Measurements from ENCODE around the gene AOAH.

AOAH gene

GRCh38 chr7:36690514-36691187 is 33.6 kb downstream of the AOAH start:
- no peak for DNase-seq (ENCODE audit: low read depth)

- DNase-seq (ENCODE audit: low read depth): no peak
Observed at GRCh38 chr7:36690041-36690440, 34.3 kb downstream of the AOAH start.

DNA sequence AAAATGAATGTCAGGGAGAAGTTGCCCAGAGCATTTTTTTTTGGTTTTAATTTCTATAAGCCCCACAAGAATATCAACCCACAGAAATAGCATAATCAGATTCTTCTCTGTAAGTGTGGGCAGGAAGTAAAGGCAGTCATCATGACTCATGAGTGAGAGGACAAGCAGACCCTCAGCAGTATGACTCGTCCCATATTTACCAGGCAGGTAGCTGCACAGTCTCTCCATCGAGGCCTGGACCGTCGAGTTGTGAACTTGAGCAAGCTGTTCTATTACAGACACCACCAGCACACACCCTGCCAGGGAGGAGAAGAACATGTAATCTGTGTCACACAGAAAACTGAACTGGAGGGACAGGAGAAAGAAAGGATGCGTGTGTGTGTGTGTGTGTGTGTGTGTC is 37.8 kb downstream of the AOAH start:
- DNase-seq (ENCODE audit: low read depth): peak; percentile 31

DNA sequence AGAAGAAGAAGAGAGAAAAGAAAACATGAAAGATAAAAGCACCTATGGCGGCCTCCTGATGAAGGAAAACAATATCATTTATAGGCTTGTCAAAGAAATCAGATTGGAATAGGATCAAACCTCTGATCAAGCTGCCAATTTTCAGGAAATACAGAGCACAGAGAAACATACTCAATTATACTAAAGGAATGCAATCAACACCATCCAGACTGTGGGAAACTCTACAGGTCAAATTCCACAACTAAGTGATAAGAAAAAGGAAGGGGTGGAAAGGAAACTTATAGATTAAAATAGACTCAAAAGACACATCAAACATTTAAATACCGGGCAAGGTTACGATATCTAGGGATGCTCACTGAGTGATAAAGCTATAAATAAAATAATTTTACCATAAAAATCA is 39.3 kb downstream of the AOAH start:
- DNase-seq (ENCODE audit: low read depth): no peak

GRCh38 chr7:36683695-36684357 is 40.5 kb downstream of the AOAH start:
- DNase-seq (ENCODE audit: low read depth): no peak

GRCh38 chr7:36683111-36683510 is 41.2 kb downstream of the AOAH start:
- DNase-seq (ENCODE audit: low read depth): no peak

DNA sequence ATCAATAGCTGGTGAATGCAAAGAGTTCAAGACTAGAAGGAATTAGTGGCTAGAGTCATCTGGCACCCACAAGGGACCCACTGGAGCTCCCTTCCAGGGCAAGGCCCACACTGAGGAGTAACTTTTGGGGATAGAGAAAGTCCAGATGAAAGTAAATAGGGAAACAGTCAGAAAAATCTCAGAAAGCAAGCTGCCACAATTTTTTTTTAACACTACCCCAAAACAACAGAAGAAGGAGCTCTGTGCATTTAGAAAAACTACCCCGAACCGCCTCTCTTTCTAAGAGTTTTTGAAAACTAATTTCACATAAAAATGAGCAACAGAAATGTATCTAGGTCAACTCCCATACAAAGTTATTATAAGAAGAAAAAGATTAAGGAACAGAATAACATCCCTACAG is 42.2 kb downstream of the AOAH start:
- DNase-seq (ENCODE audit: low read depth): no peak

DNA sequence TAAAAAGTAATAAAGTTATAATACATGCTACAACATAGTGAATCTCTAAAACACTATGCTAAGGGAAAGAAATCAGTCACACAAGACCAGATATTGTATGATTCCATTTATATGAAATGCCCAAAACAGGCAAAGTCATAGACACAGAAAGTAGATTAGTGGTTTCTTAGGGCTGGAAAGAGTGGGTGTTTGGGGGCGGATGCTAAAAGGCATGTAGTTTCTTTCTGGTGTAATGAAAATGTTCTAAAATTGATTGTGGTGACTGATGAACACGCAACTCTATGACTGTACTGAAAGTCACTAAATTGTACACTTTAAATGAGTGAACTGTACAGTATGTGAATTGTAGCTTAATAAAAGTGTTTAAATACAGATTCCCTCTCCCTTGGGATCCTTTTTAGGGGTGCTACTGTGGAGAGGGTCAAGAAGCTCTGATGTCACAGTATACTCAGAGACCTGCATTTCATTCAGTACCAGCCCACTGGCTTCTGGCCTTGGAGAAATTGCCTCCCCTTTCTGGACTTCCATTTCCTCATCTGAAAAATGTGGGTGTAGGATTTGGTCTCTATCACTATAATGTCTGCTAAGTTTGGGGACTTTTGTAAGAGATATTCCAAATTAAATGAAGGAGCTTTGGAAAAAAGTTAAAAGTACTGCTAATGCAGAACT is 46.4 kb downstream of the AOAH start:
- DNase-seq (ENCODE audit: low read depth): peak; percentile 39

DNA sequence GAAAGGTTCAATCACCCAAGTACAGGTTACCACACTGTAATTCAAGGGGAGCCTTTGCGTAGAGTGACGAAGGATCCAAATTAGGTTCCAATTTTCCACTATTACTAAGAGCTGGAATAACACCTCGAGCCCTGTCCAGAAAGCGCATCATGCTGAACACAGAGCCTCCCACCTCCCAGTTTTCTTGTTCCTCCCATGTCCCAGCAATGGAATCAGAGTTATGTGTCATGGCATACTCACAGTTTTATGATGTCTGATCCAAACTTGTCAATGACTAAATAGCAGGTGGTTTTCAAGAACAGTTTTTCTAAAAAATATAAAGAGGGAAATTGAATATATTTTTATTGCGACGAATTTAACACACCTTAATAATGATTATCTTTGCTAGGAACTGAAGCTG is 50.6 kb downstream of the AOAH start:
- no peak for DNase-seq (ENCODE audit: low read depth)

DNA sequence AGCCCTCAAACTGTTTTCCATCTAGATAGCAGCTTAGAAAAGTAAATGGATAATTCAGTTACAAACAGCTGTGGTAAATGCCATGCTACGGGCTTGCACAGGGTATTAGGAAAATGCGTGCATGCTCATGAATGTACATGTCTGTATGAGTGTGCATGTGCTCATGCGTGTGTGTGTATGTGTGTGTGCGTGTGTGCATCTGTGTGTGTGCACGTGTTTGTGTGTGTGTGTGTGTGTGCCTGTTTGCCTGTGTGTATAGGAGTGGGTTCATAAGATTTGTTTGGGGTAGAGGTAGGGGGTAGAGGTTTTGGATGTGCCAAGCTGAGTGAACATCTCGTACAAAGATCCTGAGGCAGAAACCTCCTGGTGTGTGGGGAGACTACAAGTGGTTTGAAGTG is 52.9 kb downstream of the AOAH start:
- DNase-seq (ENCODE audit: low read depth): no peak

GRCh38 chr7:36670585-36671431 is 53.5 kb downstream of the AOAH start:
- peak; percentile 31 for DNase-seq (ENCODE audit: low read depth)

DNA sequence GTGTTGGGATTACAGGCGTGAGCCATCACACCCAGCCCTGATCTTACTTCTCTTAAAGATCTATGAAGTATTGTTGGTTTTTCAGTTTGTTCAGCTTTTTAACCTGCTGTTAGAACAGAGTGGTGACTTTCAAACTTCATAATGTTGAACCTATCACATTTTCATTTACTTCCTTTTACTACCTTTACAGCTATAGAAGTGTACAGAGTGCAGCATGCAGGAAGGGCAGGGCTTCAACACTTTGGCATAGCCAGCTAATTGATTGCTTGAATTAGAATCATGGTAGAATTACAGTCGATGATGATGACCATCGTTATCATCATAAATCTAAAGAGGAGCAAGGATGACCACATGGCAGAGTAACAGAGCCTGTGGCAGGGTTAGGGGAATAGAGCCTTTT is 55.5 kb downstream of the AOAH start:
- no peak for DNase-seq (ENCODE audit: low read depth)

- no peak for DNase-seq (ENCODE audit: low read depth)
Observed at GRCh38 chr7:36668080-36668479, 56.2 kb downstream of the AOAH start.

- no peak for DNase-seq (ENCODE audit: low read depth)
Observed at GRCh38 chr7:36667007-36667745, 57.1 kb downstream of the AOAH start.

DNA sequence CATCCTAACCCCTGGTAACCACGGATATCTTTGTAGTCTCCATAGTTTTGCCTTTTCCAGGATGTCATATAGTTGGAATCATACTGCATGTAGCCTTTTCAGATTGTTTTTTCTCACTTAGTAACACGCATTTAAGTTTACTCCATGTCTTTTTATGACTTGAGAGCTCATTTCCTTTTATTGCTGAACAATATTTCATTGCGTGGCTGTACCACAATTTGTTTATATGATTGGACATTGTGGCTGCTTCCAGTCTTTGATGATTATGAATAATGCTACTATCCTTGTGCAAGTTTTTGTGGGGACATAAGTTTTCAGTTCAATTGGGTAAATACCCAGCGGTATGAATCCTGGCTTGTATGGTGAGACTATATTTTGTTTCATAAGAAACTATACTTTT is 60.8 kb downstream of the AOAH start:
- no peak for DNase-seq (ENCODE audit: low read depth)

DNA sequence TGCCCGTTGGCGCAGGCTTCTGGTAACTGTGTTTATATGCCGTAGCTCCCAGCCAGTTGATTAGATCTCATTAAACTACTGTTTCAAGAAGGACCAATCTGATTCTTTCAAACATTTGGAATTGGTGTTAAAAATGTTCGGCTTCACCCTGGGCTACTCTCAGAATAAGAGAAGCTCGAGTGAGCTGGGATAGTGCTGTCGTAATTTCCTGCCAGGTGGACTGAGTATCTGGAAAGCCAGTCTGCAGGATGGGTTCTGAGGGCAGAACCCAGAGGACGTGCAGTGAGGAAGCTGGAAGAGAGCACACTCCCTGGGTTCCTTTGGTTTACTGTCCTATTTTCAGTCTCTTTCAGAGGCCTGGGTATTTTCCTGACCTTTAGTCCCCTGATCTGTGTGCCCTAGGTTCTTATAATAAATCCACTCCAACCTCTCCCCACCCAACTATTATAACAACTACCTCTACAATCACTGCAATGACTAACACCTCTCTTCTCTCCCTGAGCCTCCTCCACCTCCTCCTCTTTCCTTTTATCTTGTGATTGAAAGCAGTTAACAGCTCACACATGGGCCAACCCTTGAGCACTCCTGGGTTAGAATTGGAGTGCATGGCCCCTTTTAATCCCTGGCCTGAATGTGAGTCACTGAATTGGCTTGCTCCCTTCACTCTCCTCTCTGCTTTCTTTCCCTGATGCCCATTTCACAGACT is 63.0 kb downstream of the AOAH start:
- no peak for DNase-seq (ENCODE audit: low read depth)

- no peak for DNase-seq (ENCODE audit: low read depth)
Observed at GRCh38 chr7:36659638-36660341, 64.5 kb downstream of the AOAH start.

DNA sequence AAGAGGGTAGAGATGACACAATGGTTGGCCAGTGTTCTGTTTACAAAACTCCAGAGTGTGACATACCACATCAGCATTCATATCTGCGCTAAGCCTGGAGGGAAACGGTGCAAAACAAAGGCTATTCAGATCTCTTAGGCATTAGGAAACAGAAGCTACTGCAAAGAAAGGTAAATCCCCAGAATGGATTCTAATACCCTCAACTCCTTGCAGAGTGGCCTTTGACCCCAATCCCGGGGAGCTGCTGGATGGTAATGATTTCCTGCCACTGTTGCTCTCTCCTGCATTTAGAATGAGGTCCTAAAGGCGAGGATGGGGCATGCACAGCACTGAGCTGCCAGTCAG is 65.2 kb downstream of the AOAH start:
- no peak for DNase-seq (ENCODE audit: low read depth)

- DNase-seq (ENCODE audit: low read depth): no peak
Observed at GRCh38 chr7:36658335-36659171, 65.7 kb downstream of the AOAH start.
